Vagina (tissue), 2 donors: ENCODE results near the gene ARHGAP26.

Experiments
- CTCF ChIP-seq, 3 experiments: fragments of 450-650 bp in 2 of 3; fragments of 200-600 bp in 1 of 3; sonication (generic) in 1 of 3; IDR thresholded peaks; one replicate each; pipeline ENCODE4 v1.5.1; 2017 to 2019; ENCODE audit warnings: antibody characterized with exemption in 3 of 3, mild to moderate bottlenecking in 2 of 3, moderate library complexity in 2 of 3
- POLR2A ChIP-seq, 2 donors: fragments of 450-650 bp; IDR thresholded peaks; one replicate each; pipeline ENCODE4 v1.6.1; 2017; ENCODE audit warnings: antibody characterized with exemption in 2 of 2, mild to moderate bottlenecking in 2 of 2, moderate library complexity in 2 of 2

DNA sequence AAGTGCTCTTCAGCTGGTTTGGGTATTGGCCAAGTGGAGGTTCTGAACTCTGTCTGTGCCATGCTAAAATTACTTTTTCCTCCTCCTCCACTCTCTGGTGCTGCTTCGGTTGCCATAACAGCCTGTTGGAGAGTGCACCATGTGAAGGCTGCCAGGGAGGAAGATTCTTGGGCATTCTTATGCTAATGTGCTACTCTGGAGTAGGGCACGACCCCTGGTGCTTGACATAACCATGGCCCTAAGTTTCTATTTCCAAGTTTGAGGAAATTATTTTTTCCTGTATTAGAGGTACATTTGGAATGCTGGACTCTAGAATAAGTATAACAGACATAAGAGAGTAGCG is 111.6 kb downstream of the ARHGAP26 start:
- TF ChIP-seq CTCF (IDR thresholded peaks at IDR 0.05) = no peak
- TF ChIP-seq POLR2A (IDR thresholded peaks at IDR 0.05) = no peak
